ENCODE results near the gene MAGEB17. TPM values are rescaled to one million over a fixed set of nuclear protein-coding genes. Genes with fewer than 3 reads are reported as not detected.

The MAGEB17 gene
- total and polyA plus RNA-seq, 3 donors from 2014 or later: 2.0 to 4.1 (median 3.7) TPM

GRCh38 chrX:16187024-16187760 is 19.9 kb downstream of the MAGEB17 start:
- Histone ChIP-seq H3K9me3 (no peaks in the 10 kb centered on the region), H3K36me3 (ENCODE audit: low read depth, missing control alignments) (no peaks in the 10 kb centered on the region), H3K27ac (no peak overlapping the region), H3K4me3 (no peak overlapping the region), H3K4me1 (no peaks in the 10 kb centered on the region), H3K27me3 (no peaks in the 10 kb centered on the region)
- intact Hi-C loops (cut with DNase I; ENCODE audit: low total_unique reads): no loop called here
- DNase-seq: no peak
- TF ChIP-seq CTCF (IDR thresholded peaks at IDR 0.05): no peak
- no peak for TF ChIP-seq POLR2A (IDR thresholded peaks at IDR 0.05)
- WGBS, 2 donors: 62 to 77% methylated on average over 3 to 4 of the region's 4 CpGs

GRCh38 chrX:16188687-16189086 is 21.4 kb downstream of the MAGEB17 start:
- no peak overlapping the region for H3K4me3 ChIP-seq
- no peak for TF ChIP-seq CTCF (IDR thresholded peaks at IDR 0.05)
- no peak for TF ChIP-seq POLR2A (IDR thresholded peaks at IDR 0.05)
- WGBS, 2 donors: 94 to 100% methylated on average over 1 of the region's 1 CpG
- H3K27ac ChIP-seq: no peak overlapping the region
- no peaks in the 10 kb centered on the region for H3K4me1 ChIP-seq
- no peaks in the 10 kb centered on the region for H3K36me3 ChIP-seq (ENCODE audit: low read depth, missing control alignments)
- intact Hi-C loops (cut with DNase I; ENCODE audit: low total_unique reads): no loop called here
- H3K27me3 ChIP-seq: no peaks in the 10 kb centered on the region
- H3K9me3 ChIP-seq: no peaks in the 10 kb centered on the region
- DNase-seq: no peak

- TF ChIP-seq POLR2A (IDR thresholded peaks at IDR 0.05) (no peak), CTCF (IDR thresholded peaks at IDR 0.05) (no peak)
- Histone ChIP-seq H3K27me3 (no peaks in the 10 kb centered on the region), H3K4me1 (no peaks in the 10 kb centered on the region), H3K36me3 (ENCODE audit: low read depth, missing control alignments) (no peaks in the 10 kb centered on the region), H3K9me3 (no peaks in the 10 kb centered on the region), H3K4me3 (no peak overlapping the region), H3K27ac (no peak overlapping the region)
- 88 to 90% methylated on average over 6 of the region's 6 CpGs for WGBS, 2 donors
- intact Hi-C loops (cut with DNase I; ENCODE audit: low total_unique reads): no loop called here
- no peak for DNase-seq
Observed at GRCh38 chrX:16191605-16192004, 24.3 kb downstream of the MAGEB17 start.

DNA sequence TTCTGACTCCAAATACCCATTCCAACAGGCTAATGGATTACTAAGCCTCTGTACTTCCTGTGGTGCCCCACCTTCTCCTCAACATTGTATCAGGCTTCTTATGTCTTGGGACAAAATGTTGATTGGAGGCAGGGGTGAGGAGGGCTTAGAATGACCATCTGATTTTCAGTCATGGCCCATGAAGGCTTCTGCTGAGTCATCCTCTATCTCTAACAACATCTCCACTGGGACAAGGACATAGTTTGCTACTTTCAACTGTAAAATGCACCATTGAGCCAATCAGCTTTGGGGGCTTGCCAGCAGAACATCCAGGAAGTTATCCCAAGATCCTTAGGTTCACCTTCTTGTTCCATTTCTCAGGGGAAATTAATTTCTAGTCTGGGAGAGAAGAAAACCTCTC is 29.5 kb downstream of the MAGEB17 start:
- Histone ChIP-seq H3K27ac (no peak overlapping the region), H3K27me3 (no peaks in the 10 kb centered on the region), H3K4me3 (no peak overlapping the region), H3K36me3 (ENCODE audit: low read depth, missing control alignments) (no peaks in the 10 kb centered on the region), H3K4me1 (no peaks in the 10 kb centered on the region), H3K9me3 (no peaks in the 10 kb centered on the region)
- no peak for TF ChIP-seq CTCF (IDR thresholded peaks at IDR 0.05)
- no peak for TF ChIP-seq POLR2A (IDR thresholded peaks at IDR 0.05)
- intact Hi-C loops (cut with DNase I; ENCODE audit: low total_unique reads): no loop called here
- no peak for DNase-seq

GRCh38 chrX:16199343-16199742 is 32.1 kb downstream of the MAGEB17 start:
- WGBS, 2 donors: 32 to 50% methylated on average over 1 of the region's 1 CpG
- TF ChIP-seq CTCF (IDR thresholded peaks at IDR 0.05) (no peak), POLR2A (IDR thresholded peaks at IDR 0.05) (no peak)

More at GRCh38 chrX:16199343-16199742, 32.1 kb downstream of the MAGEB17 start:
- Histone ChIP-seq H3K4me3 (no peak overlapping the region), H3K36me3 (ENCODE audit: low read depth, missing control alignments) (no peaks in the 10 kb centered on the region), H3K9me3 (no peaks in the 10 kb centered on the region), H3K4me1 (no peaks in the 10 kb centered on the region), H3K27me3 (no peaks in the 10 kb centered on the region), H3K27ac (no peak overlapping the region)
- DNase-seq: no peak
- intact Hi-C loops (cut with DNase I; ENCODE audit: low total_unique reads): no loop called here

All from testis (tissue), 3 donors.